ENCODE data around the gene COL6A1. TPM values are rescaled to one million over a fixed set of nuclear protein-coding genes. Genes with fewer than 3 reads are reported as not detected.

COL6A1 gene
- polyA plus RNA-seq, 1 donor from 2014 or later: 29.4 TPM

DNA sequence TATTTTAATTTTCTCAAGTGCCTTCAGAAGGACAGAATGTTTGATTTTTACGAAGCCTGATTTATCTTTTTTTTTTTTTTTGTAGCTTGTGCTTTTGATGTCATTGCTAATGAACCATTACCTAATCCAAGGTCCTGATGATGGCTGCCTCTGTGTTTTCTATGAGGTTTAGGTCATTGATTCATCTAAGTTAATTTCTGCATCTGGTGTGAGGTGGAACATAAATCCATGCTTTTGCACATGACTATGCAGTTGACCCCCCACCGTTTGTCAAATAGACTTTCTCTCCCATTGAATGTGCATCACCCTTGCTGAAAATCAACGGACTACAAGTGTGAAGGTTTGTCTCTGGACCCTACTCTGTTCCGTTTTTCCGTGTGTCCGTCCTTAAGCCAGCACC lies 50.5 kb downstream of the COL6A1 start:
- Histone ChIP-seq H3K36me3 (ENCODE audit: insufficient read depth, low read length) (no peaks in the 10 kb centered on the region), H3K79me2 (replicated peaks; ENCODE audit: insufficient read depth, low read length) (no peaks in the 10 kb centered on the region), H3K4me2 (ENCODE audit: low read length) (no peak overlapping the region), H3K9me2 (ENCODE audit: insufficient read depth, low read length) (no peaks in the 10 kb centered on the region), H3K27ac (ENCODE audit: low read length) (no peak overlapping the region), H3K4me3 (ENCODE audit: low read length) (no peak overlapping the region), H4K20me1 (ENCODE audit: insufficient read depth) (no peaks in the 10 kb centered on the region), H3K27me3 (ENCODE audit: insufficient read depth, low read depth, low read length) (no peaks in the 10 kb centered on the region), H2AFZ (ENCODE audit: low read depth, low read length) (no peak overlapping the region), H3F3A (ENCODE audit: insufficient read depth, low read length, poor library complexity, severe bottlenecking) (no peaks in the 10 kb centered on the region), H3K9me3 (ENCODE audit: low read length) (no peaks in the 10 kb centered on the region), H3K9ac (ENCODE audit: low read length) (no peak overlapping the region)
- TF ChIP-seq MXI1 (conservative IDR thresholded peaks at IDR 0.05; ENCODE audit: poor library complexity, severe bottlenecking): no peak
- no peak for TF ChIP-seq CTCF (IDR thresholded peaks at IDR 0.05; ENCODE audit: poor library complexity, severe bottlenecking)
- TF ChIP-seq EP300 (conservative IDR thresholded peaks at IDR 0.05; ENCODE audit: poor library complexity, severe bottlenecking): no peak

- no peaks in the 10 kb centered on the region for H3F3A ChIP-seq (ENCODE audit: insufficient read depth, low read length, poor library complexity, severe bottlenecking)
- H2AFZ ChIP-seq (ENCODE audit: low read depth, low read length): no peak overlapping the region
- H3K9me2 ChIP-seq (ENCODE audit: insufficient read depth, low read length): no peaks in the 10 kb centered on the region
- no peak overlapping the region for H3K9ac ChIP-seq (ENCODE audit: low read length)
- H3K79me2 ChIP-seq (replicated peaks; ENCODE audit: insufficient read depth, low read length): no peaks in the 10 kb centered on the region
- no peak overlapping the region for H3K27ac ChIP-seq (ENCODE audit: low read length)
- no peaks in the 10 kb centered on the region for H3K27me3 ChIP-seq (ENCODE audit: insufficient read depth, low read depth, low read length)
- no peak overlapping the region for H3K4me2 ChIP-seq (ENCODE audit: low read length)
- H3K36me3 ChIP-seq (ENCODE audit: insufficient read depth, low read length): no peaks in the 10 kb centered on the region
- TF ChIP-seq SMC3 (conservative IDR thresholded peaks at IDR 0.05; ENCODE audit: poor library complexity): no peak
- TF ChIP-seq EZH2 (IDR thresholded peaks at IDR 0.05; ENCODE audit: borderline replicate concordance, insufficient read depth, low read length, poor library complexity, severe bottlenecking): no peak
- TF ChIP-seq MXI1 (conservative IDR thresholded peaks at IDR 0.05; ENCODE audit: poor library complexity, severe bottlenecking): no peak
- no peak for TF ChIP-seq TAF1 (IDR thresholded peaks at IDR 0.05; ENCODE audit: low read depth)
- no peak for TF ChIP-seq EP300 (conservative IDR thresholded peaks at IDR 0.05; ENCODE audit: poor library complexity, severe bottlenecking)
- no peak for TF ChIP-seq RAD21 (conservative IDR thresholded peaks at IDR 0.05)
- TF ChIP-seq POLR2AphosphoS5 (IDR thresholded peaks at IDR 0.05): no peak
- H3K4me3 ChIP-seq (ENCODE audit: low read length): no peak overlapping the region
- H3K9me3 ChIP-seq (ENCODE audit: low read length): no peaks in the 10 kb centered on the region
- no peaks in the 10 kb centered on the region for H4K20me1 ChIP-seq (ENCODE audit: insufficient read depth)
These were observed 52.1 kb downstream of the COL6A1 start for GRCh38 chr21:46033410-46034400.

- no peak overlapping the region for H3K27ac ChIP-seq (ENCODE audit: low read length)
- H3K9ac ChIP-seq (ENCODE audit: low read length): no peak overlapping the region
- H3K27me3 ChIP-seq (ENCODE audit: insufficient read depth, low read depth, low read length): no peaks in the 10 kb centered on the region
- H3F3A ChIP-seq (ENCODE audit: insufficient read depth, low read length, poor library complexity, severe bottlenecking): no peaks in the 10 kb centered on the region
- no peak overlapping the region for H2AFZ ChIP-seq (ENCODE audit: low read depth, low read length)
- H3K4me3 ChIP-seq (ENCODE audit: low read length): no peak overlapping the region
- no peak overlapping the region for H3K4me2 ChIP-seq (ENCODE audit: low read length)
- no peaks in the 10 kb centered on the region for H3K9me2 ChIP-seq (ENCODE audit: insufficient read depth, low read length)
- no peaks in the 10 kb centered on the region for H3K79me2 ChIP-seq (replicated peaks; ENCODE audit: insufficient read depth, low read length)
- H3K36me3 ChIP-seq (ENCODE audit: insufficient read depth, low read length): no peaks in the 10 kb centered on the region
- H3K9me3 ChIP-seq (ENCODE audit: low read length): no peaks in the 10 kb centered on the region
- H4K20me1 ChIP-seq (ENCODE audit: insufficient read depth): no peaks in the 10 kb centered on the region
- TF ChIP-seq SMC3 (conservative IDR thresholded peaks at IDR 0.05; ENCODE audit: poor library complexity) (no peak), EZH2 (IDR thresholded peaks at IDR 0.05; ENCODE audit: borderline replicate concordance, insufficient read depth, low read length, poor library complexity, severe bottlenecking) (no peak), EP300 (conservative IDR thresholded peaks at IDR 0.05; ENCODE audit: poor library complexity, severe bottlenecking) (no peak)
- TF ChIP-seq, protein P1, sequence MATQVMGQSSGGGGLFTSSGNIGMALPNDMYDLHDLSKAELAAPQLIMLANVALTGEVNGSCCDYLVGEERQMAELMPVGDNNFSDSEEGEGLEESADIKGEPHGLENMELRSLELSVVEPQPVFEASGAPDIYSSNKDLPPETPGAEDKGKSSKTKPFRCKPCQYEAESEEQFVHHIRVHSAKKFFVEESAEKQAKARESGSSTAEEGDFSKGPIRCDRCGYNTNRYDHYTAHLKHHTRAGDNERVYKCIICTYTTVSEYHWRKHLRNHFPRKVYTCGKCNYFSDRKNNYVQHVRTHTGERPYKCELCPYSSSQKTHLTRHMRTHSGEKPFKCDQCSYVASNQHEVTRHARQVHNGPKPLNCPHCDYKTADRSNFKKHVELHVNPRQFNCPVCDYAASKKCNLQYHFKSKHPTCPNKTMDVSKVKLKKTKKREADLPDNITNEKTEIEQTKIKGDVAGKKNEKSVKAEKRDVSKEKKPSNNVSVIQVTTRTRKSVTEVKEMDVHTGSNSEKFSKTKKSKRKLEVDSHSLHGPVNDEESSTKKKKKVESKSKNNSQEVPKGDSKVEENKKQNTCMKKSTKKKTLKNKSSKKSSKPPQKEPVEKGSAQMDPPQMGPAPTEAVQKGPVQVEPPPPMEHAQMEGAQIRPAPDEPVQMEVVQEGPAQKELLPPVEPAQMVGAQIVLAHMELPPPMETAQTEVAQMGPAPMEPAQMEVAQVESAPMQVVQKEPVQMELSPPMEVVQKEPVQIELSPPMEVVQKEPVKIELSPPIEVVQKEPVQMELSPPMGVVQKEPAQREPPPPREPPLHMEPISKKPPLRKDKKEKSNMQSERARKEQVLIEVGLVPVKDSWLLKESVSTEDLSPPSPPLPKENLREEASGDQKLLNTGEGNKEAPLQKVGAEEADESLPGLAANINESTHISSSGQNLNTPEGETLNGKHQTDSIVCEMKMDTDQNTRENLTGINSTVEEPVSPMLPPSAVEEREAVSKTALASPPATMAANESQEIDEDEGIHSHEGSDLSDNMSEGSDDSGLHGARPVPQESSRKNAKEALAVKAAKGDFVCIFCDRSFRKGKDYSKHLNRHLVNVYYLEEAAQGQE (IDR thresholded peaks at IDR 0.05; ENCODE audit: borderline replicate concordance): no peak
These were observed 54.5 kb downstream of the COL6A1 start for GRCh38 chr21:46035809-46036695.

Data from neural cell (in vitro differentiated cells).